Subcutaneous adipose tissue (tissue), 4 donors: Measurements from ENCODE around the gene RNPS1. TPM values are rescaled to one million over a fixed set of nuclear protein-coding genes. Genes with fewer than 3 reads are reported as not detected.

Experiments used
- CTCF ChIP-seq: fragments of 450-650 bp; IDR thresholded peaks from one replicate; pipeline ENCODE4 v1.5.1; 2016; ENCODE audit warnings: low read depth, mild to moderate bottlenecking, control low read depth, antibody characterized with exemption, moderate library complexity
- total RNA-seq, 4 donors: library from RNA; depleted of rRNA; stranded (reverse); fragments of >200 nt; gene quantifications; one replicate each; pipeline ENCODE4 v1.1.0, GENCODE V29; 2016

RNPS1 gene
- total RNA-seq = 100 to 1,000 TPM in 1 of 4 donors, 10 to 100 TPM in 3; 66.6 to 127 (median 75.3) TPM

GRCh38 chr16:2267913-2268666 lies at the start of gene RNPS1:
Gene RNPS1 (minus strand): TSS chr16:2268126. CDS start chr16:2264643, 3,483 bp downstream.
- no peak for TF ChIP-seq CTCF

GRCh38 chr16:2317231-2318020 lies 49.5 kb upstream of the RNPS1 start:
- TF ChIP-seq CTCF = no peak

GRCh38 chr16:2308089-2308962 lies 40.4 kb upstream of the RNPS1 start:
- no peak for TF ChIP-seq CTCF

- TF ChIP-seq CTCF = no peak
Measured at GRCh38 chr16:2299915-2300192, 31.9 kb upstream of the RNPS1 start.

GRCh38 chr16:2299121-2299914 lies 31.4 kb upstream of the RNPS1 start:
- no peak for TF ChIP-seq CTCF

- no peak for TF ChIP-seq CTCF
Measured at GRCh38 chr16:2298621-2299020, 30.7 kb upstream of the RNPS1 start.
